HG03565 (cell line): Measurements from ENCODE around the gene LRRC52.

Experiments
- ATAC-seq: cut with Tn5 transposase; IDR thresholded peaks from one replicate; pipeline ENCODE4 v1.9.1; 2021; ENCODE audit warnings: mild to moderate bottlenecking, moderate library complexity; ENCODE audit not compliant: unreplicated experiment

LRRC52 gene

DNA sequence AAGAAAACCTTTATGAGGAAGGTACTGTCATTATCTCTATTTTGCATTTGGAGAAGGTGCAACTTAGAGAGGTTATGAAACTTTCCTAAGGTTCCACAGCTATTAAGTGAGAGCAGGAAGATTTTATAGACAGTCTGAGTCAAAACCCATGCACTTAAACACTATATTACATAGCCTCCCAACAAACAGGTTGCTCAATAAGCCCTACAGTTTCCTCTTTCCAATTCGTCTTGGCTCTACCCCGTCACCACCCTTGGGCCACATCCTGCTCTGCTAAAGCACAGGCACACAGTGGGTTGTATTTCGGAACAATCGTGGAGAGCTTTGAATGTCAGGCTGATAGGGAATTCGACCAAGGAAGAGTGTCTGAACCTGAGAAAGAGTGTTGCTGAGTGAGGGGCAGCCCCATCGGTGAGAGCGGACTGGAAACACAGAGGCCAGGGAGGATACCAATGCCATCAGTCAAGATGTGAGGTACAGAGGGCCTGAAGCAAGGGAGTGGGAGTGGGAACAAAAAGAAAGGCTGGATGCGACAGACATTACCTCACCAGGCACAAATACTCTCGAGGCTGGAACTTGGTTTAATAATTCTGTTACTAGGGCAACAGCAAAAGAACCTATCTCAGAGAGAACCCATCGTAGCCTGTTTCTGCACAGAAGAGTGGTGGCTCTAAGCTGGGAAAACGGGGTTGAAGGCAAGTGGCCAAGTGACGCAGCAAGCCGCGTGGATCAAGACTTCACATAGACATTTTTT lies 6.3 kb upstream of the LRRC52 start:
- no peak for ATAC-seq

DNA sequence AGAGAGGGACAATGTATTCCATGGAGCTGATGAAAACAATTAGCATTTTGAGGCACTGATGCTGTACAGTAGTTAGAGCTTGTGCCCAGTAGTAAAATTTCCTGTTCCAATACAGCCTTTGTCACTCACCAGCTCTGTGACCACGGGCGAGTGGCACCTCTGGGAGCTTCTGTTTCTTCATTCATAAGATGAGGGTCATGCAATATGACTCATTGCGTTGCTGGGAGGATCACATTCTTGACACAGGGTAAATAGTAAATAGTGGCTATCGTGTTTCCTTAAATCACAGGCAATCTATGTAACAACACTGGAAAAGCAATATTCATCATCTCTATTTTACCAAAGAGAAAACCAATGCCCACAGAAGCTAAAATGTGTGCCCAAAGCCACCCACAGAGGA lies 4.5 kb upstream of the LRRC52 start:
- no peak for ATAC-seq

- ATAC-seq = no peak
Measured at GRCh38 chr1:165539908-165540307, 3.9 kb upstream of the LRRC52 start.

DNA sequence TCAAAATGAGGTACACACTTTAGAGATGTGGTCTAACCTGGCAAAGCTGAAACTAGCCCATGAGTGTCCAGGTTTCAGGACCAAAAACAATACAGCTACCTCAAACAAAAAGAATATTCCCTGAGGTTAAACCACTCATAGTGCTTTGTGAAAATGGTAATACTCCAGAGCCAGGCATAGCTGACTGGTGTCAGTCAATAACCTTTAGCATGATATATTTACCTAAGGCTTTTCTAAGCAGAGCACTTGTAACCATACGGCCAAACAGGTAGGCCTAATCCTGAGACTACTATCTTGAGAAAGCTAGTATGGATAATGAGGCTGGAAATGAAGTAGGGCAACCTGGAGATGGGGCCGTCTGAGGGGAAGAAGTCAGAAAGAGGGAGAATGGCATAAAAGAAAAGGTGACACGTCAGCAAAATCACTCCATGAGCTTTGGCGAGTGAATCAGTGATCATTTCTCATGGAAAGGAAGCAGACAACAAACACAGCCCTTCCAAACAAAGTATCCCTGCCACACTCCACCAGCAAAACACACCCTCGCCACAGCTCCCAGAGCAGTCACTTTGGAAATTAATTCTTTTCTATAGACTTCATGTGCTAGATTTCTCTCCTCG lies 1.7 kb upstream of the LRRC52 start:
- no peak for ATAC-seq

- ATAC-seq = no peak
Measured at GRCh38 chr1:165542647-165543046, 1.2 kb upstream of the LRRC52 start.

GRCh38 chr1:165544996-165545395 lies 1.2 kb downstream of the LRRC52 start:
- ATAC-seq = no peak

- no peak for ATAC-seq
Measured at GRCh38 chr1:165545974-165546373, 2.2 kb downstream of the LRRC52 start.

GRCh38 chr1:165549973-165550372 lies 6.2 kb downstream of the LRRC52 start:
- no peak for ATAC-seq

DNA sequence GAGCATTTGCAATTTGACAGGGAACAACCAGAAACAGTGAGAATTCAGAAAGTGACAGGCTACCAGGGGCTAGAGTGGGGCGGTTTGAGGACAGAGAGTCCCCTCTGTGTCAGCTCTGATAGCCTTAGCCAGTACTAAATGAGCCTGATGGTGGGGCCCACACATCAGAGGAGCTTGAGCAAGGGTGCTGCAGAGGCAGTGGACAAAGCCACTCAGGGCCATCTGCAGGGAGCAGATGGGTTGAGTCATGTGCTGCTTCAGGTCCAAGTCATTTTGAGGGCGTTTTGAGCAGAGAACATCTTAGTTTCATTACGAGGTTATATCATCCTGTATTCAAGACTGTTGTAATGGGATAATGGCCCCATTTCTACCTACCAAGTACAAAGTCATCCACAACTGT lies 7.7 kb downstream of the LRRC52 start:
- ATAC-seq = no peak

- no peak for ATAC-seq
Measured at GRCh38 chr1:165560883-165561656, 17.3 kb downstream of the LRRC52 start.

GRCh38 chr1:165562571-165562970 lies 18.8 kb downstream of the LRRC52 start:
- no peak for ATAC-seq

- no peak for ATAC-seq
Measured at GRCh38 chr1:165563551-165563950, 19.8 kb downstream of the LRRC52 start.

GRCh38 chr1:165564561-165564960 lies 20.8 kb downstream of the LRRC52 start:
- no peak for ATAC-seq

GRCh38 chr1:165565751-165566490 lies 22.1 kb downstream of the LRRC52 start:
- ATAC-seq = no peak

DNA sequence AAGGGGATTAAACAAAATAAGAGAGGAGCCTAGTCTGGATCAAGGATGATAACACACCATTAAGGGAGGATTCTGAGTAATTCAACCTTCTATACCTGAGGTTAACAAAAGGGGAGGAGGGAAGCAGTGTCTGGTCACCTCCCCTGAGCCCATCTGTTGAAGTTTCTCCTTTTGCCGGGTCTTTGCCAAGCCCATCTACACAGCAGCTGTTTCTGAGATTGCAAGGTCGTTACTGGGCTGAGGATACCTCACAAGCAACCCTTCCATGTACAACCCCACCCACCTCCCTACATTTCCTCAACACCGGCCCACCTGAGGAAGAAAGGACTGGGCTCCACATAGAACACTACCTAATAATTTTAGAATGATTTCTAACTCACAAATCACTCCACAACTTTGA lies 26.3 kb downstream of the LRRC52 start:
- no peak for ATAC-seq

DNA sequence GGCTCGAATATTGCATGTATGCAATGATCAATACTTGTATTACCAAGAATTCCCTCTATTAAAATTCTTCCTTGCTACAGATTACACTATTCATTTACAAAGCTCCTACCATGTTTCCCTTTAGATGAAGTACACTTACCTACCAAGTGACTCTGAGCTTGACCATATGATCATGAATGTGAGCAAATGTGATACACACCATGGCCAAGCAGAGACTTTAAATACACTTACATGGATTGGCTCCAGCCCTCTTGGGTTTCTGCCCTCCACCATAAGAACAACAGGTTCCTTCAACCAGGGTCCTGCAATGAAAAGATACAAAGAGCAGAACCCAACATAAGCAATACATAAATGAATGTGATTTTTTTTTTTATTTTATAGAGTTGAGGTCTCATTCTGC lies 30.0 kb downstream of the LRRC52 start:
- ATAC-seq = no peak

GRCh38 chr1:165574295-165574694 lies 30.5 kb downstream of the LRRC52 start:
- no peak for ATAC-seq

- ATAC-seq = no peak
Measured at GRCh38 chr1:165575468-165576099, 31.8 kb downstream of the LRRC52 start.

DNA sequence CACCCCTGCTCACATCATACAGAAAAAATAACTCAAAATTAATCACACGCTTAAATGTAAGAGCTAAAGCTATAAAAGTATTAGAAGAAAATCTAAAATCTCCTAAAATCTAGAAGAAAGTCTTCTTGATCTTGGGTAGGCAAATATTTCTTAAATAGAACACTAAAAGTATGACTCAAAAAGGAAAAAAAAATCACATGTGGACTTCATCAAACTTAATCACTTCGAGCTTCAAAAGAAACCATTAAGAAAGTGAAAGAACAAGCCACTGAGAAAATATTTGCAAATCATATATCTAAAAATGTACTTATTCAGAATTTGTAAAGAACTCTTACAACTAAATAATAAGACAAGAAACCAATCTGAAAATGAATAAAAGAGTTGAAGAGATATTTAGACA lies 32.7 kb downstream of the LRRC52 start:
- ATAC-seq = no peak

DNA sequence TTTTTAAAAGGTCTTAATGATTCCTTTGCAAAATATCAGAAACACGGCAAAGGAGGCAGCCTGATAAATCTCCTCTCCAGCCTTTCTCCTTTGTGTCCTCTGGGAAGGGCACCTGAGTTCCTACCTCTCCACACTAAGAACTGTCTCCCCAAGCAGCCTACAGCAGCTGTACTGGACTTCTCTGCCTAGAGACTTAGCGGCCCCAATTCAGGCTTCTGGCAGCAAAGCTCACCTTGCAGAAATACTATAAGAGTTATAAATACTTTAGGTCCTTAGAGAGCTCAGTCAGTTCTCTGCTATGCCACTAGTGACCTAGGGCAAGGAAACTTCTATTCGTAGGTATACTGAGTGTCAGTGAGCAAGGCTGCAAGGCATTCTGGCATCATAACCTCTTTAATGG lies 33.9 kb downstream of the LRRC52 start:
- no peak for ATAC-seq
